MCF 10A (cell line): ENCODE measurements around the gene PGLYRP2. TPM values are rescaled to one million over a fixed set of nuclear protein-coding genes. Genes with fewer than 3 reads are reported as not detected.

Experiments
- BruUV-seq: library from RNA; stranded (reverse); fragments of 400-500 nt; replicated peaks from 2 replicates; lab custom pipeline; 2021; lab: Mats Ljungman, UMichigan
- CTCF ChIA-PET: fragments of 300-600 bp; sonication (Branson Sonifier 250); formaldehyde crosslinking; extraction: SDS; loops from one replicate; lab custom pipeline; 2021; ENCODE audit warnings: antibody characterized with exemption, inconsistent platforms; lab: Yijun Ruan, JAX
- POLR2A ChIA-PET: fragments of 300-600, 350-650 bp; sonication (Branson Sonifier 250); formaldehyde crosslinking; extraction: SDS; loops from one replicate; lab custom pipeline; 2020; ENCODE audit warnings: antibody characterized with exemption, inconsistent platforms; lab: Yijun Ruan, JAX
- DNase-seq: peaks from one replicate; pipeline ENCODE4 v3.0.0-alpha.2; 2018; ENCODE audit not compliant: unreplicated experiment
- H3K27ac Mint-ChIP-seq: one replicate; pipeline ENCODE4 v1.8.0; 2022; ENCODE audit warnings: mild to moderate bottlenecking, low read depth, mixed read lengths; ENCODE audit not compliant: unreplicated experiment
- H3K27me3 Mint-ChIP-seq: one replicate; pipeline ENCODE4 v1.8.0; 2022; ENCODE audit warnings: mixed read lengths; ENCODE audit not compliant: insufficient read depth, unreplicated experiment
- H3K36me3 Mint-ChIP-seq: one replicate; pipeline ENCODE4 v1.8.0; 2022; ENCODE audit warnings: mild to moderate bottlenecking, moderate library complexity, mixed read lengths; ENCODE audit not compliant: insufficient read depth, unreplicated experiment
- H3K4me1 Mint-ChIP-seq: one replicate; pipeline ENCODE4 v1.8.0; 2022; ENCODE audit warnings: mixed read lengths; ENCODE audit not compliant: insufficient read depth, unreplicated experiment
- H3K4me3 Mint-ChIP-seq: one replicate; pipeline ENCODE4 v1.8.0; 2022; ENCODE audit warnings: mild to moderate bottlenecking, moderate library complexity, mixed read lengths; ENCODE audit not compliant: unreplicated experiment
- H3K9me3 Mint-ChIP-seq: one replicate; pipeline ENCODE4 v1.8.0; 2022; ENCODE audit warnings: mixed read lengths; ENCODE audit not compliant: unreplicated experiment
- CTCF ChIP-seq: fragments of 200-600 bp; IDR thresholded peaks from one replicate; pipeline ENCODE4 v1.8.0; 2022; ENCODE audit warnings: antibody characterized with exemption, mild to moderate bottlenecking; ENCODE audit not compliant: unreplicated experiment
- intact Hi-C: fragments of 100-400 bp; cut with micrococcal nuclease; formaldehyde crosslinking; loops from 2 replicates; pipeline ENCODE4 v1.14.1; 2022
- total RNA-seq: library from RNA; stranded (reverse); gene quantifications from 2 replicates; pipeline ENCODE4 v1.2.3, GENCODE V29; 2022

PGLYRP2 gene
- total RNA-seq, 1 experiment from 2014 or later: not detected

DNA sequence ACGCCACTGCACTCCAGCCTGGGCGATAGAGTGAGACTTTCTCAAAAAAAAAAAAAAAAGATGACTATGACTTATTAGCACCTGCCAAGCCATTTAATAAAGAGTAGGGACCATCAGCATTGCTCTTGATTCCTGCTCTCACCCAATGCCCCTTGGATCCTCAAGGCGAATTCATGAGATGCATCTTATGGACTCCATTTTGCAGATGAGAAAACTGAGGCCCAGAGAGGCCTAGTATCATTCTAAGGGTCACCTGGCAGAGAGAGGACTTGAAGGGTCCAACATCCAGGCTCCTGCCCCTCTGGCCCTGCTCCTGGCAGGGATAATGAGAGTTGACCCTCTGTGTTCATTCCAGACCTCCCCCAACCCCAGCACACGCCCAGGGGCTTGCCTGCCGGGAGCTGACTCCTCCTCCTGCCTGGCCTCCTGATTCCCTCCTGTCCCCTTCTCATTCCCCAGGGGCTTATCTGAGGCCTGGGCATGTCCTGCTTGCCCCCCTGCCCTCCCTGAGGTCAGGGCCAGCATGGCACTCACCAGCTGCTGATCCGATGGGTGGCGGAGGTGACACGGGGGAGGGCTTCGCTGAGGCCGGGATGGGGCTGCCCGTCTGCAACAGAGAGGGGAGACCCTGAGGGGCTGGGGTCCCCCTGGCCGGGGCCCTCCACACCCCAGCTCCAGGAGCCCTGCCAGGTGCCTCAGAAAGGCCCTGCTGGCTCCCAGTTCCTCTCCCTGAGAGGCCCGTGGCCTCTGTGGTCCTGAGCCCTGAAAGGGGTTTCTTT lies 37.0 kb downstream of the PGLYRP2 start:
- H3K36me3 Mint-ChIP-seq: no peaks in the 10 kb centered on the region
- H3K9me3 Mint-ChIP-seq: no peaks in the 10 kb centered on the region
- intact Hi-C loops: no loop called here
- peaks cover 4% of the 10 kb centered on the region for H3K4me1 Mint-ChIP-seq
- ChIA-PET POLR2A (no interaction called here), CTCF (no interaction called here)
- no peak overlapping the region for H3K27ac Mint-ChIP-seq
- no TSS peak for BruUV-seq
- TF ChIP-seq CTCF: no peak
- DNase-seq: no peak
- no peak overlapping the region for H3K4me3 Mint-ChIP-seq
- H3K27me3 Mint-ChIP-seq: no peaks in the 10 kb centered on the region

DNA sequence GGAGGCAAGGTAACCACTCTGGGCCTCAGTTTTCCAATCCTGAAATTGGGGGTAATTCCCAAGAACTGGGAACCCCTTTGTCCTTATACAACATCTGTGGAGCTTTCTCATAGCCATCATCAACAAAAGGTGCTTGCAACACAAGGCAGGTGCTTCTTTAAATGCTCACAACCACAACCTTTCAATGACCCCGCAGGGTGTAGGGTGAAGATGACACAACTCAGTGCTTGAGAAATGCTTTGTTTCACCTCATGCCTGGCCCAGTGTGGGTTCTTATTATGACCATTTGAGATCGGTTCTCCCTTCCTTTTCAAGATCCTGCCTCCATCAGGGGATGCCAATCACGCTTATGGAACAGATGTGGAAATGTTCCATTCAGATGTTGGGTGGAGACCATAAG lies 38.0 kb downstream of the PGLYRP2 start:
- H3K4me3 Mint-ChIP-seq: no peak overlapping the region
- no peaks in the 10 kb centered on the region for H3K27me3 Mint-ChIP-seq
- no TSS peak for BruUV-seq
- H3K27ac Mint-ChIP-seq: no peak overlapping the region
- ChIA-PET POLR2A (no interaction called here), CTCF (no interaction called here)
- no peak for TF ChIP-seq CTCF
- no peaks in the 10 kb centered on the region for H3K9me3 Mint-ChIP-seq
- intact Hi-C loops: no loop called here
- no peak for DNase-seq
- no peaks in the 10 kb centered on the region for H3K4me1 Mint-ChIP-seq
- H3K36me3 Mint-ChIP-seq: no peaks in the 10 kb centered on the region

DNA sequence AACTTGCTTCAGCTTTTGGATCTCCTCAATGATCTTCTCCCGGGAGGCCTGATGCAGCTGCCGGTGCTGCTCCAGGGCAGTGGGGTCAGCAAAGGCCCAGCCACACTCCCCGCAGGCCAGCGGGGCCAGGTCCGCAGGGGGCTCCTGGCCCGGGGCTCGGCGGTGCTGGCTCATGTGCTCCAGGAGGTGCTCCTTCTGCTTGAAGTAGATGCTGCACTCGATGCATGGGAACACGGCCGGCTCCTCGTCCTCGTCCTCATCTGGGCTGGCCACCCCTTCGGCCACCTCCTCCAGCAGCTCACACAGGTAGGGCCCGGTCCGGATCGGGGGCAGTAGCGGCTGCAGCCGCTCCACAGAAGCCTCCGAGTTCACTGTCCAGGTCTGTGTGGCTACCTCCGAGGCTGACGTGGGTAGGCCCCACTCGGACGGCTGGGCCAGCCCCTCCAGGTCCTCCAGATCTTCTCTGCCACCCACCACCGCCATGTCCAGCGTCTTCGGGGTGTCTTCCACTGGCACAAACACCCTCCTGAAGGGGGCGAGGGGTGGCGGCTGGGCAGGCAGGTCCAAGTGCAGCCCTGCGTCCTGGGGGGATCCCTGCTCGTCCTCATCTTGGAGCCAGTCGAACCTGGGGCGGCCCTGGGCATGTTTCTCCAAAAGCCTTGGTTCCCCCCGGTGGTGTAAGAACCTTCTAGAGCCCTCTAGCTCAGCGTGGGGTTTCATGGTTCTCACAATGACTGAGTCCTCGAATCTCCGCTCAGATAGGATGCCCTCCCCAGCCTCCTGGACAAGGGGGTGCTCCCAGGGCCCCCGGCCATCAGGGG lies 39.3 kb downstream of the PGLYRP2 start:
- DNase-seq: no peak
- no peak for TF ChIP-seq CTCF
- no peaks in the 10 kb centered on the region for H3K4me1 Mint-ChIP-seq
- BruUV-seq: no TSS peak
- H3K4me3 Mint-ChIP-seq: no peak overlapping the region
- H3K9me3 Mint-ChIP-seq: no peaks in the 10 kb centered on the region
- CTCF ChIA-PET: interaction anchor here (0.6 kb wide), 1 partner anchor 60 kb away, joined by 3 read pairs; no protein-coding TSS in a partner anchor
- no peak overlapping the region for H3K27ac Mint-ChIP-seq
- POLR2A ChIA-PET: no interaction called here
- no peaks in the 10 kb centered on the region for H3K27me3 Mint-ChIP-seq
- intact Hi-C loops: no loop called here
- no peaks in the 10 kb centered on the region for H3K36me3 Mint-ChIP-seq

- TF ChIP-seq CTCF: no peak
- ChIA-PET POLR2A (interaction anchor here (1.2 kb wide), 1 partner anchor 20 kb away, joined by 3 read pairs; the partner anchor contains the start of gene AKAP8L), CTCF (no interaction called here)
- no TSS peak for BruUV-seq
- Mint-ChIP-seq H3K27ac (no peak overlapping the region), H3K9me3 (no peaks in the 10 kb centered on the region), H3K4me1 (no peaks in the 10 kb centered on the region), H3K4me3 (no peak overlapping the region), H3K27me3 (no peaks in the 10 kb centered on the region), H3K36me3 (no peaks in the 10 kb centered on the region)
- no peak for DNase-seq
- intact Hi-C loops: no loop called here
These were observed 40.1 kb downstream of the PGLYRP2 start for GRCh38 chr19:15439078-15439799.
